T-helper 17 cell (primary cell): Measurements from ENCODE around the gene LDB3. TPM values are rescaled to one million over a fixed set of nuclear protein-coding genes. Genes with fewer than 3 reads are reported as not detected.

Source experiments
- ATAC-seq: fragments of 150-1000 bp; cut with Tn5 transposase; 2 replicates; pipeline ENCODE4 v1.10.0; 2021; ENCODE audit warnings: mild to moderate bottlenecking, moderate library complexity
- DNase-seq, 3 donors: peaks; one replicate each; pipeline versions ENCODE4 v3.0.0 to v3.0.0-alpha.2; 2020 to 2021
- H3K9me3 ChIP-seq: one replicate; pipeline ENCODE4 v1.7.0; 2013; ENCODE audit warnings: low read length, mild to moderate bottlenecking; ENCODE audit not compliant: control insufficient read depth, poor library complexity, severe bottlenecking
- H3K27ac Mint-ChIP-seq: one replicate; pipeline ENCODE4 v1.8.0; 2022; ENCODE audit warnings: mild to moderate bottlenecking, moderate library complexity, mixed read lengths
- H3K27me3 Mint-ChIP-seq: one replicate; pipeline ENCODE4 v1.8.0; 2022; ENCODE audit warnings: mixed read lengths
- H3K36me3 Mint-ChIP-seq: one replicate; pipeline ENCODE4 v1.8.0; 2022; ENCODE audit warnings: low read depth, mixed read lengths
- H3K4me1 Mint-ChIP-seq: one replicate; pipeline ENCODE4 v1.8.0; 2022; ENCODE audit warnings: mild to moderate bottlenecking, mixed read lengths
- H3K4me3 Mint-ChIP-seq: one replicate; pipeline ENCODE4 v1.8.0; 2022; ENCODE audit warnings: mild to moderate bottlenecking, moderate library complexity, mixed read lengths
- total RNA-seq, 4 donors: library from RNA in 2 of 4; stranded (reverse) in 2 of 4; gene quantifications; one replicate each; pipeline ENCODE4 v1.2.3 and lab custom pipeline; 2022 to 2026

LDB3 gene
- total RNA-seq, 2 donors from 2014 or later, result not detected

- Mint-ChIP-seq H3K4me1 (peaks cover 13% of the 10 kb centered on the region), H3K27ac (no peak overlapping the region), H3K4me3 (peak overlapping the region; percentile 55), H3K27me3 (no peaks in the 10 kb centered on the region), H3K36me3 (peaks cover 7% of the 10 kb centered on the region)
- DNase-seq (no peak), ATAC-seq (no peak)
- no peaks in the 10 kb centered on the region for H3K9me3 ChIP-seq
Measured at GRCh38 chr10:86775056-86775869, 107.0 kb downstream of the LDB3 start.

DNA sequence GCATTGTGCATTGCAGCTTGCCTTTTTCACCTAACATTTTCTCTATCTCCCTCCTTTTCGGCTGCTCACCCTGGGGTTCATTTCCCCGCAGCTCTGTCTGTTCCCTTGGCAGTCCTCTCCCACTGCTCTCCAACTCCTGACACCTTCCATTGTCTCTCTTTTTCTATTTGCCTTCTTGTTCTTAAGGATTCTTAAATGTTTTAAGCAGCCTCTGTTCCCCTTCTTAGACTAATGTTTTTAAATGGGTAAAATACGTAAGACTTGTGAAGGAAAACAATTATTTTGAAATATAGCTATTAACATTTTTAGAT is 107.5 kb downstream of the LDB3 start:
- Mint-ChIP-seq H3K27me3 (no peaks in the 10 kb centered on the region), H3K36me3 (peaks cover 7% of the 10 kb centered on the region), H3K4me1 (peaks cover 10% of the 10 kb centered on the region), H3K4me3 (peak overlapping the region; percentile 55), H3K27ac (no peak overlapping the region)
- no peaks in the 10 kb centered on the region for H3K9me3 ChIP-seq
- ATAC-seq (no peak), DNase-seq (no peak)

GRCh38 chr10:86779220-86780017 is 111.1 kb downstream of the LDB3 start:
- H3K36me3 Mint-ChIP-seq, result peaks cover 9% of the 10 kb centered on the region
- H3K4me1 Mint-ChIP-seq, result peaks cover 13% of the 10 kb centered on the region
- no peak for ATAC-seq
- no peak overlapping the region for H3K27ac Mint-ChIP-seq
- no peaks in the 10 kb centered on the region for H3K9me3 ChIP-seq
- DNase-seq, result no peak
- no peak overlapping the region for H3K4me3 Mint-ChIP-seq
- H3K27me3 Mint-ChIP-seq, result no peaks in the 10 kb centered on the region

DNA sequence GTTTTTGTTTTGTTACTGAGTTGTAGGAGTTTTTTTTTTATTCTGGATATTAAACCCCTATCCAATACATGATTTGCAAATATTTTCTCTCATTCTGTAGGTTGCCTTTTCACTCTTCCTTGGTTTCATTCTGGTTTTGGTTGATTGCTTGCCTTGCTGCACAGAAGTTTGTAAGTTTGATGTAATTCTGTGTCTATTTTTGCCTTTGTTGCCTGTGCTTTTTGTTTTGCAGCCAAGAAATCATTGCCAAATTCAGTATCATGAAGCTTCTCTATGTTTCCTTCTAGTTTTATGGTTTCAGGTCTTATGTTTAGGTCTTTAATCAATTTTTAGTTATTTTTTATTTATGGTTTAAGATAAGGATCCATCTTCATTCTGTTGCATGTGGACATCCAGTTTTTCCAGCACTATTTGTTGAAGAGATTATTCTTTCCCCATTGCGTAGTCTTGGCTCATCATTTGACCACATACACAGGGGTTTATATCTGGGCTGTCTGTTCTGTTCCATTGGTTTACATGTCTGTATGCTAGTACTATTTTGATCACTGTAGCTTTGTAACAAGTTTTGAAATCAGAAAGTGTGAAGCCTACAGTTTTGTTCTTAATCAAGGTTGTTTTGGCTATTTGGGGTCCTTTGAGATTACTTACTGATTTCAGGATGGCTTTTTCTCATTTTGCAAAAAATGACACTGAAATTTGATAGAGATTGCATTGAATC is 114.5 kb downstream of the LDB3 start:
- Mint-ChIP-seq H3K4me3 (no peak overlapping the region), H3K27me3 (no peaks in the 10 kb centered on the region), H3K4me1 (peaks cover 9% of the 10 kb centered on the region), H3K27ac (no peak overlapping the region), H3K36me3 (peaks cover 9% of the 10 kb centered on the region)
- H3K9me3 ChIP-seq, result no peaks in the 10 kb centered on the region
- ATAC-seq, result no peak
- DNase-seq, result no peak

- no peaks in the 10 kb centered on the region for H3K9me3 ChIP-seq
- ATAC-seq, result no peak
- Mint-ChIP-seq H3K4me3 (no peak overlapping the region), H3K27me3 (no peaks in the 10 kb centered on the region), H3K4me1 (peaks cover 7% of the 10 kb centered on the region), H3K27ac (no peak overlapping the region), H3K36me3 (peaks cover 3% of the 10 kb centered on the region)
- no peak for DNase-seq
Measured at GRCh38 chr10:86785037-86785436, 116.7 kb downstream of the LDB3 start.

Other genes with a start within 250 kb of the LDB3 start
- 10 to 100 TPM; 42.9 to 43.0 TPM for gene WAPL, start 146.7 kb upstream of the LDB3 start, total RNA-seq
- gene OPN4, start 14.0 kb upstream of the LDB3 start, total RNA-seq, result not detected
- 10 to 100 TPM in 1 of 2 donors, 1 to 10 TPM in 1; 7.6 to 14.8 TPM for gene BMPR1A, start 88.1 kb downstream of the LDB3 start, total RNA-seq